NCI-H2196 (cell line): ENCODE results near the gene HS6ST3.
"Not testable (repeated sequence)": the region's sequence is repeated elsewhere in the genome, so short reads cannot be mapped to it uniquely, and the experiment has no call there.

ENCODE experiments used
- DNase-seq: peaks from one replicate; lab custom pipeline; 2025; ENCODE audit not compliant: unreplicated experiment; lab: John Stamatoyannopoulos, UW

The HS6ST3 gene

DNA sequence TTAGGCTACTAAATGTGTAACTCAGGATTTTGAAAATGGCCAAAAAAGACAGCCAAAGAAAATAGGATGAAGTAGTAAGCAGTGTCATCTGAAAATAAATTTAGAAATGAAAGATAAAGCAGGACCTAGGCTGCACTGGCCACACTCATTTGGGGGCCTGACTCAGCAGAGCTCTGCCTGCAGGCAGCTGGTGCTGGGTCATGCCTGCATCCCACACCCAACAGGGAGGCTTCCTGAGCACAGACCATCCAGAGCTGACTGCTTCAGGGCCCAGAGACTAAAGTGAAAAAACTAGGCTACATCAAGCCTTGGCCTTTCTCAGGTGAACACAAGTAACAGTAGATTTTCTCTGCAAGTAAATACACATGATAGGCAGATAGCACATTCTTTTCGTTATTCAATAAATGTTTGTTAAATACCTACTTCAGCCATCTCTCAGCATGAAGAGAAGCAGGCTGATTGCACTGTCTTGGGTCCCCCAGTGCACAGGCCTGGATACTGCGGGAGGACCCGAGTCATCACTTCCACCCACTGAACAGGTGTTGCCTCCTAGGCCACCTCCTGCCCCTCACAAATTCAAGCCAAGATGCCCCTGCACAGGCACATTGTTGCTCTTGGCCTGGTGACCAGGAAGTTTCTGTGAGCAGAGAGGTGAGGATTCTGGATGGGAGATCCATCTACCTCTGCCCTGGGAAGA is 620.4 kb downstream of the HS6ST3 start:
- DNase-seq = no peak

DNA sequence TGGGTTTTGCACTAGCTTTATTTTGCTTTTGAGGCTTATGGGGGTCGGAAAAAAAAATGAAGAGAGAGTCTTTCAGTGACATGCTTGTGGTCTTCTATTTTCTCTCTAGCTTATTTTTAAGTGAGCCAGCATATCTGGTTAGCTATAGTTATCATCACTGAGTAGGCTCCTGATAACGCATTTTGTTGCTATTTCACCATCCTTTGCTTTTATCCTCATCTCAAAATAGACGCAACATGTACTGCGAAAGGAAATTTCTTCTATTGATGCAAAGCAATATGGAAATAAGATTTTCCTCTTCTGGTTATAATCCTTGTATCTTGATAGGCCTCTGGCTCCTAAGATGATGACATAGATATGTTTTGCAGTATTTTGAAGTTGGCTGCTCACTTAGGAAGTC is 630.5 kb downstream of the HS6ST3 start:
- no peak for DNase-seq

DNA sequence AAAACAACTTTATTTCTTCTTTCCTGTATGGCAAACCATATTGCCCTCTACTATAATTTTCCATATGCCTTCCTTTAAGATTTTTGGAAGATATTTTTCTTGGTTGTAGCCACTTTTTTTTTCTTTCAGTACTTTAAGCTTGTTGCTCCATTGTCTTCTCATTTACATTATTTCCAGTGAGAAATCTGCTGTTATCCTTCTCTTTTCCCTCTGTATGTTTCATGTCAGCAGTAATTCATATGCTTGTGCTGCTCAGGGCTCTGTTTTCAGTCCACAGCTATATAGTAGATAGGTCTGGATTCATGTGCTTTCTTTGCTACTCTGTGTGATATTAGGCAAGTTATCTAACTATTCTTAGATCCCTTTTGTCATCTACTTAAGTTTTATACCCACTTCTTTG is 636.7 kb downstream of the HS6ST3 start:
- no peak for DNase-seq

DNA sequence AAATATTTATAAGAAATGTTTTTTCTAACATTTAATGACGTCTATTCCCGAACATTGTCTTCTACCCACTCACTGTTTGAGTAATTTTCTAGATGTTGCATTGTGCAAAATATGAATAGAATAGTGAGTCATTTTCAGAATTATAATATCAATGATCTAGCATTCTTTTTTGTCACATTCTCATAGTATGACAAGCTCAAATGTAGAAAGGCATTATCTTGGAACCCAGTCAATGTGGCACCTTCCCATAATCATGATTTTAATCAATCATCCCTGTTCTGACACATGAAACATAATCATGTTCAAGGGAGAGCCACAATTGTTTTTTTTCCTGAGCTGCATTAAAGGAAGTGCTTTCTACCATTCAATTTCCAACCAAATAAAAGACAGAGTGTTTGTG is 638.6 kb downstream of the HS6ST3 start:
- DNase-seq = no peak

DNA sequence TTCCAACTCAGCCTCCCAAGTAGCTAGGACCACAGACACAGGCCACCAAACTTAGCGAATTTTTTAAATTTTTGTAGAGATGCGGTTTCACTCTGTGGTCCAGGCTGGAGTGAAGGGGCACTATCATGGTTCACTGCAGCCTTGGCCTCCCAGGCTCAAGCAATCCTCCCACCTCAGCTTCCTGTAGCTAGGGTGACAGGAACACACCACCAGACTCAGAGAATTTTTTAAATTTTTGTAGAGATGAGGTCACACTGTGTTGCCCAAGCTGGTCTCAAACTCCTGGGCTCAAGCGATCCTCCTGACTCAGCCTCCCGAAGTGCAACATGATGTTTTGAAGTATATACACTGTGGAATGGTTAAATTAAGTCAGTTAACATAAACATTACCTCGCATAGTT is 640.8 kb downstream of the HS6ST3 start:
- DNase-seq = no peak

DNA sequence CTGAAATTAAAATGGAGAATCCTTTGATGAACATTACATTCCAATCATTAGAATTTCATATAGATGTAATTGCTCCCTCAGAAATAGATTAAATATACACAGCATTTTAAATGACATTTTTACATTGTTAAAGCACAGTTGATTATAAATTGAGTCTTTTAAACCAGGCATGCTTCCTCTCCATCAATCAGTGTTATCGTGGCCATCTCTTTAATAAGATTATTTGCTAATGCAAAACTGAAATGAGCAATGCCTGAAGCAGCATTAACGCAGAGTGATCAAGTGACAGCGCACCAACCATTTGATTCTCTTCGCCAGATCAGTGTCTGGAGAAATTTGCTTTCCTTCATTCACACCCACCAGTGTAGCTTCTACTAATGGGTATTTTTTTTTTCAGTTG is 644.6 kb downstream of the HS6ST3 start:
- no peak for DNase-seq

DNA sequence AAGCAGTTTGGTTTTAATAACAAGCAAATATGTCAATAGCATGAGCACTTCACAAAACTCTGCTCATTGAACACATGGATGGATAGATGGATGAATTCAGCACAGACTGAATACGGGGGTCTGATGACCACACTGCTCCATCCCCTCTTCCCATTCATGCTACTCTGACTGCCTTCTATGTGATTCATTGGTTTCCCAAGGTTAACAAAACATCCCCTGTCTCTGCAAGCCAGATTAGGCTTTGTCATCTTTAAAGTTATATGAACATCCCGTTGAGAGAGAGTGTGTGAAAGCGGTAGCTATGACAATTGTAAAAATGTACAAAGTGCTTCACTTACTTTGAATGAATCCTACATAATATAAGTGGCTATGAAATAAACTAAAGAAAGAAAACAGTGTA is 651.9 kb downstream of the HS6ST3 start:
- DNase-seq = no peak

DNA sequence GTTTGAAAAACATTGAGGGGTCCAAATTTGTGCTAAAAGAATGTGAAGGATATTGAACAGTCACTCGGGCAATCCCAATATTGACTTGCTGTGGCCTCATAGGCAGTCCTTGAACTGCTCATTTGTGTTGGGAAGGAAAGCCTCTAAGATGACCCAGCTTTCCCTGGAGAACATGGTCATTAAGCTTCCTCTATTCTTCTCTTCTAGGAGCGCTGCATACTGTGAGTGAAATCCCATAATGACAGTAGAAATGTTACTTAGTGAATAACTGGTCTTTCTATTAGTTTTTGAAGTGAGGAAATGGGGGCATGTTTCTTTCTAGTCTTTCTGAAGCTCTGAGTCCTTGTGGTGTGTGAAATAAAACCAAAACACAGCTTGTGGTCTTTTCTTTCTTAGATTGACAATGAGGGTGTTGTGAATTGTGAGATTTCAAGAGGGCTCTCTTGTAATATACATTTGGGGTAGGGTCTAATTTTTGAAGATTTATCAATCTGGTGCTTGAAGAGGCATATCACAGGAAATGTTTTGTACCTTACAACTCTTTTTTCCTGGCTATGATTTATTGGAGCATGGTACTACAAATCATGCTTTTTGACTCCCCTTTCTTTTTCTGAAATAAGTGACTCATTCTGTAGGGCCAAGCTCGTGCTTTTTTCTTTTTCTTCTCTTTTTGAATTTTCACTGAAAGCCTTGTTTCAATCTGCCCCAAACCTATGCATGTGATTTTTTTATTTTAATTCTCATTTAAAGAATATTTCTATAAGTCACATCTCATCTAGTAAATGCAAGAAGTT is 653.6 kb downstream of the HS6ST3 start:
- no peak for DNase-seq

DNA sequence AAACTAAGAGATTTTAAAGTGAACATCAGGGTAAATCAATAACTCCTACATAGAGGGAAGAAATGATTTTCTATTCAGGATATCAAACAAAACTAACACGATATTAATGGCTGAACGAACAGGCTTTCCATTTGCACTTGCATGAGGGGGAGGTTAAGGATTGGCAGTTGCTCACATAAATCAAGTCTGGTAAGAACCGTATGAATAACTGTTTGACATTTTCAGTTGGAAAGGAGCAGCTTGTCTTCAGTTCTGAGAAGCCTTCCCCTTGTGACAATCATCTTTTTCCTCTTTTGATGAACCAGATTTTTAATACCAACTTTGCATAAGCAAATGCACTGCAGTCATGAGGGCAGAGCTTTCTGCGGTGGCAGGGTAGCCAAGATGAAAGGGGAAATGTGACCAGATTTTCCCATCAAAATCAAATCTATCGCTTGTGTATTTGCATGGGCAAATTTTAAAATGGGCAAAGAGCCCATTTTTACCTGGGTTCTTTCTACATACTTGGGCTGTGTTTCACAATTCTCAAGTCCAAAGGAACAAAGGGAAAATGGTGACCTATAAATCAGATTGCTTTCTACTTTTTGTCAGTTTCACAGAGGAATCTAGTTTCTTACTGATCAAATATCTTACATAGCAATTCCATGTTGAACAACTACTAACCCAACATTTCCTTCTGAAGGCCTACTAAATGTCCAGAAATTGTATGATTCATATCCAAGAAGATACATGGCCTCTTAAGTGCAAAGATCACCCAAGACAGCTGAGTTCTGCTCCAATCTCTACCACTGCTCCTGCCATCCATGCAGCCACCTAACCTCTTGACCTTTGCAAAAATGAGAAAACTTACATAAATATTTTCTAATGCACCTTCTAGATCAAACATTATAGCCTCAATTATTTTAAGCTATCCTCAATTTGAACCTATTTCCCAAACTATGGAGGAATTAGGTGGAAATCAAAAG is 654.7 kb downstream of the HS6ST3 start:
- DNase-seq = no peak

DNA sequence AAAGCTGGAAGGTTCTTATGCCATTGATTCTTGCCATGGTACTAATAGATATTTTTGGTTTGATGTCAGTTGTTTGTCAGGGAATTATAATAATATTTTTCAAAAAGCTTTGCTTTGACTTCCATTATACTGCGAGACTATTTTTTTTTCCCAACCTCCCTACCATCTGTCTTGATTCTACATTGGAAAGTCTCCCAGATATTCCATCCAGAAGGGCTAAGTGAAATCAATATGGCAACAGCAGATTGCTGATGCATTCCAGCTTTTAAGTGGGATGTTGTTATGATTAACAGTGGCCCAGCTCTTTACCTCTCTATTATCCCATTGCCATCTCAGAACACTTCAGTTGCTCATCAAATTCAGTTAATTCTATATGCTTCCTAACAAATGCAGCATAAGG is 657.0 kb downstream of the HS6ST3 start:
- no peak for DNase-seq

DNA sequence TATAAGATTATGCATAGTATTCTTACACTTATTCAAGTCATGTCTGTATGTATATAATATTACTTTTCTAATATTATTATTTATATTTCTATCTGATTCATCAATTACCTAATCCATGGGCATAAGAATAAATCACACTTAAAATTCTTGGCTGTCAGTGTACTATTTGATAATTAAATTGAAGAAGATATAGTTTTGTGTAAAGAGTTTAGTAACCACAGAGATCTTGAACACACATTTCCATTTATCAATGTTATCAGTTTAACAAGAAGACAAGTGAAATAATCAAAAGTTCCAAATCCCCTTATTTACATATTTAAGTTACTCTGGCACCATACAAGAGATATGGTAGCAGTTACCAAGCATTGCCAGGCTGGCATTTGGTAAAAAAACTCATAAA is 659.9 kb downstream of the HS6ST3 start:
- DNase-seq = no peak

DNA sequence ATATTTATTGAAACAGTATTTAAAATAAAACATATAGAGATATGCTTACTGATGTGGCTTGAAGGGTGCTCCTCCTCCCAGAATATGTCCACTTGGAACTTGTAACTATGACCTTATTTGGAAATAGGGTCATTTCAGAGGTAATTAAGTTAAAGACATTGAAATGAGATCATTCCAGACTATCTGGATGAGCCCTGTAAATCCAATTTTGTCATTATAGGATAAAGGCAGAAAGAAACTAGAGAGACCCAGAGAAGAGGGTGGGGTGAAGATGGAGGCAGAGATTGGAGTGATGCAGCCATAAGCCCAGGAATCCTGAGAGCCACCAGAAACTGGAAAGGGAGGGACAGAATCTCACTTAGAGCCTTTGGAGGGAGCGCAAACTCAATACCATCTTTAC is 661.2 kb downstream of the HS6ST3 start:
- no peak for DNase-seq

DNA sequence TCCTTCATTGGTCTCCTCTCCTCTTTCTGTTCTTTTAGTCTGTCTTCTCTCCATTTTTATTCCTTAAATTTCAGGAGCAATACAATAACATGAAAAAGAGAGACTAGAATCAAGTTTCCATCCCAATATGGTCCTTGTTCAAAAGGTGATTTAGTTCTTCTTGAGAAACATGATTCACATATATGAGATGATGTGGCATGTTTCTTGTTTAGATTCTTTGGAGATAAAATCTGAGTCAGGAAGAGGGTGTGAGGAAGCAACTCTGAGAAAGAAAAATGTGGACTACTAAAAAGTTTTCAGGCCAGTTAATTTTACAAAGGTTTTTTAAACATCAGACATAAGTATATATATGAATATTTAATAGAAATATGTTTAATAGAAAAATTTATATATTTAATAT is 673.0 kb downstream of the HS6ST3 start:
- DNase-seq = no peak

DNA sequence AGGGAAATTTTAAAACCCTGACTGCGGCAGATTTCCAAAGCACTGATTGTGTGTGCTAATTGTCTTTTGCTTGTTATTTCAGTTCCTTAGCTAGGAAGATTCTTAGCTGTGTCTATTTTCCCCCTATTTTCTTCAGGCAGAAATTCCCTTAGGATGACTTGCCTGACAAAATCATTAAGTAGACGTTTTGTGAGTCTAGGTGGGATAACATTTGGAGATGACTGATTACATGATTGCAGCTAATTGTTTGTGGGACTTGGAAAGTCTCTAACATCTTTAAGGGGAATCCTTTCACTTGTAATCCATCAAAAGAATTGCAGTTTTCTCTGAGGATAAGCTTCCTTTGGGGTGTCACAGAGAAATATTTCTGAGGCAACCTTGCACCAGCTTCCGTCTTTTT is 676.4 kb downstream of the HS6ST3 start:
- DNase-seq = no peak

DNA sequence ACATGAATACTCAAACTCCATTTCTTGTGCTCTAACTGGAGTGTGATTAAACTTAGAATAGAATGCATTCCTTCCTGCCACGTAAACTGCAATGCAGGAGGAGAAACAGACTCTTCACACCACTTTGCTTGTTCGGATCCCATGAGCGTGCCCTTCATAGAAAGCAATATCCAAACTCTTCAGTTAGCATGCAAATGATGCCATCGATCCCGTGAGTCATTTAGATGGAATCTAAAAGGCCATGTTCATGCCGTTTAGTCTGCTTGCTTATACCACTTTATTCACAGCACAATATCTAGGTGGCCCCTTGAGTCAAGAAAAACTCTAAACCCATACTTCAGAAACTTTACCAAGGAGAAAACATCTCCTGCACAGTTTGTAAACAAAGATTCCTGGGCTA is 678.6 kb downstream of the HS6ST3 start:
- DNase-seq = no peak

DNA sequence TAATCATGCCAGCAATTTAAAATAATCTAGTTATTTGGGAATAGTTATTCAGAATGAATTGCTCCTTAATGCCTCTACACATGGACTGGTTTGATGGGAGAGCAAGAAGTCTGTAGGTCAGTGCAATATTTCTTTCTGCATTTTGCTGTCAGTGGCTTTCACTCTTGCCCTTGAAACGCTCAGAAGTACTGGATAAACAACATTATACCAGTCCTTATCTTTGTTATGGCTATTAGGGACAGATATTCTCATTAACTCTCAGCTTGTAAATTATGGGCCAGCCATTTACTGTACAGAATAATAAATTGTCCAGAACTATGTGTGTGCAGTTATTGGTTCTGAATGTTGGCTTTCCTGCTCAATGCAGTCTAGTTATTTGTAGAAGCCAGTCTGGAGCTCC is 680.0 kb downstream of the HS6ST3 start:
- no peak for DNase-seq

DNA sequence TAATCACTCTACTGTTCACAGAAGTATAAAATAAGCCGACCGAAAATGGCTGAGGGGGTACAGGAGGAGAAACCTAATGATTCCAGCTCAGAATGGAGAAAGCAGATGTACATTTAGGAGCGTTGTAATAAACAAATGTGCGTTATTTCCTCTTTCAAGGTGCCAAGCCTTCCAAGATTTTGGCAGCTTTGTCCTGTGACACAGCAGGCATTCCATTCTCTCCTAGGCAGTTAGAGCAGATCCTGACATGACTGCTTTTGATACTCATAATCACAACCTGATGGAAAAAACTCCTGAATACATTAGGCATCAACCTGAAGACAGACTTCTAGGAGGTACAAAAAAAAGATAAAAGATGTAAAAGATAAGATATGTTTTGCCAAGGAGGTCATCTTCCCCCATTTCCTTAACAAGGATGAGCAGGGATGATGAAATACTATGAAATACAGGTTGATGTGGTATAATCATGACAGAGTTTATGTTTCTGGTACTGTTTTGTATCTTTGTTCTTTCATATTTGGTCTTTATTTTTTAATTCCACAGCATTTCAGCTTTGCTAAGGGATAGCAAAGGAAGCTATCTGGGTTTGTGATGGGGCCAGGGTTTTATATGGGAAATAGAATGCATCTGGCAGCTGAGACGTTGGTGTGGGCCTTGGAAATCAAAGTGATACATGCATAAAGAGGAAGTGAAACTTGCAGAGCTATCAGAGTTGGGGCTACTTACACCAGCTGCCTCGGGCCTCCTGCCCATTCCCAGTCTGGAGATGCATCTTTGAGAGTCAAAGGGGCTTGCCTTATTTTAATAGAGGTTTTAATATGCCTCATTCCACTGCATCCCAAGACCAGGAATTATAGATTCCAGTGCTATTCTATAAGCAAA is 681.8 kb downstream of the HS6ST3 start:
- DNase-seq = no peak

DNA sequence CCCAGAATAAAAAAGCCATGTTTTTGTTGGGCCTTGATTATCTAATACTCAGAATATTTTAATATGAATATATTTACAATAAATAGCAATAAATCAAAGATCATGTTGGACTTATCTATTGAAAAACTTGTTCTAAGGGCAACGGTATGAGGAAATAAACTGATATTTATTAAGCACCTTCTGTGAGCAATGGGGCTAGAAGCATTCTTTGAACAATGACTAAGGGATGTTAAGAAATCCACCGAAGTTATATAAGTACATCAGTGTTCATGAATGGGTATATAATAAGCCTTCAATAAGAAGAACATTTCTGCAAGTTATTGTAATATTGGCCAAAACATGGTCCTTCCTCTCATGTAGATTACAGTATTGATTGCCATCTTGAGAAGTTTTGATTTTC is 682.5 kb downstream of the HS6ST3 start:
- DNase-seq = no peak

DNA sequence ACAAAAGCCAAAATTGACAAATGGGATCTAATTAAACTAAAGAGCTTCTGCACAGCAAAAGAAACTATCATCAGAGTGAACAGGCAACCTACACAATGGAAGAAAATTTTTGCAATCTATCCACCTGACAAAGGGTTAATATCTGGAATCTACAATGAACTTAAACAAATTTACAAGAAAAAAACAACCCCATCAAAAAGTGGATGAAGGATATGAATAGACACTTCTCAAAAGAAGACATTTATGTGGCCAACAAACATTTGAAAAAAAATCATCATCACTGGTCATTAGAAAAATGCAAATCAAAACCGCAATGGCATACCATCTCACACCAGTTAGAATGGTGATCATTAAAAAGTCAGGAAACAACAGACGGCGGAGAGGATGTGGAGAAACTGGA is 688.4 kb downstream of the HS6ST3 start:
- not testable (repeated sequence) for DNase-seq

DNA sequence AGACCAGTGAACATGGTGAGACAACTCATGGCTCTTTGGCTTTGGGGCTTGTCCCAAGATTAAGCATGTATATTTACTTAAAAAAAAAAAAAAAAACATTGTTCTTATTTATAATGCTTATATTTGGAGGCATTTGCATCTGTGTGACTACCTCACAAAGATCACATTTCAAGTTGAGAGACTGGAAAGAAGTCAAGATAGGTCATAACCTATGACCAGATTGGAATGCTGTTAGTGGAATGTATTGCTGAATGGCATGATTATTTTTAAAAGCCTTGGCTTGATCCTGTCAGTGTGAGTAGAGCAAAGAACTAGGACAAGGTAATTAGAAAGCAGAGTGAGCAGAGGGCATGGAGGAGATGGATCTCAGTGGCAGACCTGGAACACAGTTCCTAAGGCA is 689.8 kb downstream of the HS6ST3 start:
- no peak for DNase-seq

DNA sequence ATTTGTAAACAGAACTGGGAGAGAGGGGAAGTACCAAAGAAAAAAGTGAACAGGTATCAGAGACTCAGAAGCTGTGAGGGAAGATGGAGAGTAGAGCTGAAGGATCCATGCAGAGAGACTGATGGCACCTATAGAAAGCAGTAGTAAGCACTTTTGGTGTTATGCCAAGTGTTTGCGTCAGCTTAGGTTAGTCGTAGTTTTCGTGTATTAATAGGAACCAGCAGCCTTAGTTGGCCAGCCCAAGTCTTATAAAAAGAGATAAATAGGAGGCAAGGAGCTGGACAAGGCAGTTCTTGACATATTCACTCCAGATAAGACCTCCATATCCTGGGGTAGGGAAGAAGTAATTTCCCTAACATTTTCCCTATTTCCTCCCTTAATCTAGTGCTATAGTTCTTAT is 690.2 kb downstream of the HS6ST3 start:
- DNase-seq = no peak
